Measurements from ENCODE around the gene PRKACB. TPM values are rescaled to one million over a fixed set of nuclear protein-coding genes. Genes with fewer than 3 reads are reported as not detected.

The PRKACB gene
- total and polyA plus RNA-seq, 10 of the 15 experiments (the other 5 are each of a cell fraction or from before 2014, with no cell fraction given) = 3.1 to 9.0 (median 7.1) TPM; not detected in 1

DNA sequence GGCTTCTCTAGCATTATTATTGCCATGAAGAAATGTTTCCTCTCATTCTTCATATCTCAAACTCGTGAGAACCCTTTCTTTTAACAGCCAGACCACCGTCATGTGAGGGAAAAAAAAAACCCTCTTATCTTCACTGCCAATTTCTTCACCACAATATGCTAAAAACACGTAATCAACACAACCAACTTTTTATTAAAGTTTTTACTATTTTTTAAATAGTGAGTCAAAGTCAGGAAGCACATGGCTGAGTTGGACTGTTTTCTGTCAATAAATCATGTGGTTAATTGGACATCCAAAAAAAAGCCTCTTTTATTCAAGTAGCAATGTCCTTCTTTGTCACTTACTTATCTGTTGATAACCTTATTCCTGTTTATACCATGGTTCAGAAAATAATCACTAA, 101.5 kb downstream of the PRKACB start:
- no peak overlapping the region for H3K27ac ChIP-seq (ENCODE audit: control insufficient read depth, insufficient read depth)

More for the DNA sequence above, 101.5 kb downstream of the PRKACB start:
- H3K9ac ChIP-seq (ENCODE audit: control insufficient read depth, insufficient read depth, low read length) = no peak overlapping the region
- H3K4me3 ChIP-seq = no peak overlapping the region
- POLR2A ChIA-PET = no interaction called here
- H3K4me2 ChIP-seq (ENCODE audit: control insufficient read depth, insufficient read depth) = no peak overlapping the region
- H3K79me2 ChIP-seq (ENCODE audit: control insufficient read depth, insufficient read depth, low read length) = no peaks in the 10 kb centered on the region
- H2AFZ ChIP-seq (ENCODE audit: control insufficient read depth, low read depth, low read length) = no peak overlapping the region
- no peaks in the 10 kb centered on the region for H4K20me1 ChIP-seq (ENCODE audit: control insufficient read depth, insufficient read depth)
- H3K36me3 ChIP-seq (ENCODE audit: control insufficient read depth in 2 of 2, insufficient read depth in 2 of 2, low read length in 1 of 2) = no peaks in the 10 kb centered on the region
- no peaks in the 10 kb centered on the region for H3K27me3 ChIP-seq (replicated peaks in 1 of 2; ENCODE audit: control insufficient read depth in 2 of 2, insufficient read depth in 2 of 2, low read length in 1 of 2)
- FAIRE-seq (no peak), DNase-seq (ENCODE audit: low read depth, low spot score) (no peak), ATAC-seq (no peak)
- no peaks in the 10 kb centered on the region for H3K9me3 ChIP-seq (replicated peaks; ENCODE audit: control insufficient read depth, insufficient read depth, low read length)
- TF ChIP-seq, protein P1, sequence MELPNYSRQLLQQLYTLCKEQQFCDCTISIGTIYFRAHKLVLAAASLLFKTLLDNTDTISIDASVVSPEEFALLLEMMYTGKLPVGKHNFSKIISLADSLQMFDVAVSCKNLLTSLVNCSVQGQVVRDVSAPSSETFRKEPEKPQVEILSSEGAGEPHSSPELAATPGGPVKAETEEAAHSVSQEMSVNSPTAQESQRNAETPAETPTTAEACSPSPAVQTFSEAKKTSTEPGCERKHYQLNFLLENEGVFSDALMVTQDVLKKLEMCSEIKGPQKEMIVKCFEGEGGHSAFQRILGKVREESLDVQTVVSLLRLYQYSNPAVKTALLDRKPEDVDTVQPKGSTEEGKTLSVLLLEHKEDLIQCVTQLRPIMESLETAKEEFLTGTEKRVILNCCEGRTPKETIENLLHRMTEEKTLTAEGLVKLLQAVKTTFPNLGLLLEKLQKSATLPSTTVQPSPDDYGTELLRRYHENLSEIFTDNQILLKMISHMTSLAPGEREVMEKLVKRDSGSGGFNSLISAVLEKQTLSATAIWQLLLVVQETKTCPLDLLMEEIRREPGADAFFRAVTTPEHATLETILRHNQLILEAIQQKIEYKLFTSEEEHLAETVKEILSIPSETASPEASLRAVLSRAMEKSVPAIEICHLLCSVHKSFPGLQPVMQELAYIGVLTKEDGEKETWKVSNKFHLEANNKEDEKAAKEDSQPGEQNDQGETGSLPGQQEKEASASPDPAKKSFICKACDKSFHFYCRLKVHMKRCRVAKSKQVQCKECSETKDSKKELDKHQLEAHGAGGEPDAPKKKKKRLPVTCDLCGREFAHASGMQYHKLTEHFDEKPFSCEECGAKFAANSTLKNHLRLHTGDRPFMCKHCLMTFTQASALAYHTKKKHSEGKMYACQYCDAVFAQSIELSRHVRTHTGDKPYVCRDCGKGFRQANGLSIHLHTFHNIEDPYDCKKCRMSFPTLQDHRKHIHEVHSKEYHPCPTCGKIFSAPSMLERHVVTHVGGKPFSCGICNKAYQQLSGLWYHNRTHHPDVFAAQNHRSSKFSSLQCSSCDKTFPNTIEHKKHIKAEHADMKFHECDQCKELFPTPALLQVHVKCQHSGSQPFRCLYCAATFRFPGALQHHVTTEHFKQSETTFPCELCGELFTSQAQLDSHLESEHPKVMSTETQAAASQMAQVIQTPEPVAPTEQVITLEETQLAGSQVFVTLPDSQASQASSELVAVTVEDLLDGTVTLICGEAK (IDR thresholded peaks at IDR 0.05; ENCODE audit: borderline replicate concordance) = no peak
- no peak for TF ChIP-seq EP300 (IDR thresholded peaks at IDR 0.05; ENCODE audit: borderline replicate concordance in 1 of 2, control insufficient read depth in 1 of 2, low read depth in 2 of 2, low read length in 2 of 2)
- TF ChIP-seq, protein P2, sequence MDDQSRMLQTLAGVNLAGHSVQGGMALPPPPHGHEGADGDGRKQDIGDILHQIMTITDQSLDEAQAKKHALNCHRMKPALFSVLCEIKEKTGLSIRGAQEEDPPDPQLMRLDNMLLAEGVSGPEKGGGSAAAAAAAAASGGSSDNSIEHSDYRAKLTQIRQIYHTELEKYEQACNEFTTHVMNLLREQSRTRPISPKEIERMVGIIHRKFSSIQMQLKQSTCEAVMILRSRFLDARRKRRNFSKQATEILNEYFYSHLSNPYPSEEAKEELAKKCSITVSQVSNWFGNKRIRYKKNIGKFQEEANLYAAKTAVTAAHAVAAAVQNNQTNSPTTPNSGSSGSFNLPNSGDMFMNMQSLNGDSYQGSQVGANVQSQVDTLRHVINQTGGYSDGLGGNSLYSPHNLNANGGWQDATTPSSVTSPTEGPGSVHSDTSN (IDR thresholded peaks at IDR 0.05; ENCODE audit: insufficient replicate concordance, low read depth, low read length) = no peak
- no peak for TF ChIP-seq KAT2A (conservative IDR thresholded peaks at IDR 0.05; ENCODE audit: control insufficient read depth, low read depth, low read length)
- TF ChIP-seq, protein P3, sequence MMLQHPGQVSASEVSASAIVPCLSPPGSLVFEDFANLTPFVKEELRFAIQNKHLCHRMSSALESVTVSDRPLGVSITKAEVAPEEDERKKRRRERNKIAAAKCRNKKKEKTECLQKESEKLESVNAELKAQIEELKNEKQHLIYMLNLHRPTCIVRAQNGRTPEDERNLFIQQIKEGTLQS (IDR thresholded peaks at IDR 0.05; ENCODE audit: borderline replicate concordance, extremely low read depth, low read depth, low read length) = no peak
- TF ChIP-seq RCOR1 (conservative IDR thresholded peaks at IDR 0.05; ENCODE audit: low read depth, low read length) = no peak
- TF ChIP-seq, protein P4, sequence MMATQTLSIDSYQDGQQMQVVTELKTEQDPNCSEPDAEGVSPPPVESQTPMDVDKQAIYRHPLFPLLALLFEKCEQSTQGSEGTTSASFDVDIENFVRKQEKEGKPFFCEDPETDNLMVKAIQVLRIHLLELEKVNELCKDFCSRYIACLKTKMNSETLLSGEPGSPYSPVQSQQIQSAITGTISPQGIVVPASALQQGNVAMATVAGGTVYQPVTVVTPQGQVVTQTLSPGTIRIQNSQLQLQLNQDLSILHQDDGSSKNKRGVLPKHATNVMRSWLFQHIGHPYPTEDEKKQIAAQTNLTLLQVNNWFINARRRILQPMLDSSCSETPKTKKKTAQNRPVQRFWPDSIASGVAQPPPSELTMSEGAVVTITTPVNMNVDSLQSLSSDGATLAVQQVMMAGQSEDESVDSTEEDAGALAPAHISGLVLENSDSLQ (IDR thresholded peaks at IDR 0.05) = no peak
- no peak for TF ChIP-seq SMARCA5 (IDR thresholded peaks at IDR 0.05)
- in situ Hi-C loops (cut with MboI) = no loop called here
- BruUV-seq (replicated peaks) = no TSS peak
- RAD21 ChIA-PET (ENCODE audit: unreplicated experiment) = no interaction called here
- 63% methylated on average over 3 of the region's 3 CpGs for WGBS (ENCODE audit: insufficient coverage, insufficient replicate concordance, low lambda C conversion rate, missing lambda C conversion rate)
- CTCF ChIA-PET = no interaction called here
- no peaks in the 10 kb centered on the region for H3K4me1 ChIP-seq (ENCODE audit: control insufficient read depth, insufficient read depth, low read length)
- intact Hi-C loops (cut with micrococcal nuclease; ENCODE audit: unreplicated experiment) = loop anchor here (5.0 kb wide), 1 partner anchor 187 kb away; no protein-coding TSS in a partner anchor
- SMC1A ChIA-PET (ENCODE audit: uncharacterized antibody, unreplicated experiment) = no interaction called here
